Right forelimb (tissue), 1 donor: ENCODE results near the gene ADIPOR2.
"Not testable (repeated sequence)": the region's sequence is repeated elsewhere in the genome, so short reads cannot be mapped to it uniquely, and the experiment has no call there.

Experiments
- DNase-seq: peaks from one replicate; pipeline ENCODE4 v3.0.0-alpha.2; 2018

The ADIPOR2 gene

GRCh38 chr12:1815814-1816729 lies 125.2 kb downstream of the ADIPOR2 start:
- no peak for DNase-seq

GRCh38 chr12:1816730-1817348 lies 126.0 kb downstream of the ADIPOR2 start:
- DNase-seq: no peak

- not testable (repeated sequence) for DNase-seq
Measured at GRCh38 chr12:1817928-1818327, 127.1 kb downstream of the ADIPOR2 start.

GRCh38 chr12:1819050-1819449 lies 128.2 kb downstream of the ADIPOR2 start:
- DNase-seq: no peak

GRCh38 chr12:1819571-1819970 lies 128.7 kb downstream of the ADIPOR2 start:
- DNase-seq: no peak

GRCh38 chr12:1820191-1820895 lies 129.5 kb downstream of the ADIPOR2 start, which contains the start of gene LRTM2:
Gene LRTM2, plus strand, starts transcription at chr12:1820565. Its CDS starts 7,584 bp downstream, at chr12:1828149.
- DNase-seq: no peak

GRCh38 chr12:1820896-1821291 lies 130.0 kb downstream of the ADIPOR2 start:
- no peak for DNase-seq

- no peak for DNase-seq
Measured at GRCh38 chr12:1821805-1822204, 130.9 kb downstream of the ADIPOR2 start.

GRCh38 chr12:1822699-1823098 lies 131.8 kb downstream of the ADIPOR2 start:
- DNase-seq: no peak

GRCh38 chr12:1823237-1823636 lies 132.4 kb downstream of the ADIPOR2 start:
- no peak for DNase-seq

GRCh38 chr12:1825382-1826102 lies 134.7 kb downstream of the ADIPOR2 start:
- no peak for DNase-seq

- no peak for DNase-seq
Measured at GRCh38 chr12:1826401-1826800, 135.5 kb downstream of the ADIPOR2 start.

GRCh38 chr12:1826867-1827705 lies 136.2 kb downstream of the ADIPOR2 start:
- DNase-seq: no peak

GRCh38 chr12:1827826-1828805 lies 137.2 kb downstream of the ADIPOR2 start:
- no peak for DNase-seq

- no peak for DNase-seq
Measured at GRCh38 chr12:1828856-1829255, 138.0 kb downstream of the ADIPOR2 start.

GRCh38 chr12:1829306-1829900 lies 138.5 kb downstream of the ADIPOR2 start:
- no peak for DNase-seq

GRCh38 chr12:1830401-1830845 lies 139.6 kb downstream of the ADIPOR2 start:
- no peak for DNase-seq

- peak; percentile 86 for DNase-seq
Measured at GRCh38 chr12:1830981-1831963, 140.4 kb downstream of the ADIPOR2 start.
